ENCODE measurements around the gene PLPPR3. TPM values are rescaled to one million over a fixed set of nuclear protein-coding genes. Genes with fewer than 3 reads are reported as not detected.

PLPPR3 gene
- total and polyA plus RNA-seq, 9 of the 15 experiments (the other 6 are each of a cell fraction or from before 2014, with no cell fraction given): 0.01 to 48.2 (median 8.6) TPM

GRCh38 chr19:771332-771785, 50.4 kb downstream of the PLPPR3 start (continued):
- no peak for TF ChIP-seq HOMEZ (CRISPR knock-in tag; IDR thresholded peaks at IDR 0.05)
- peak; percentile 58; the same call in 1 of the 2 replicates for TF ChIP-seq ZBTB33 (CRISPR knock-in tag; IDR thresholded peaks at IDR 0.05)
- no peak for TF ChIP-seq PKNOX1 (IDR thresholded peaks at IDR 0.05)
- no peak for TF ChIP-seq MAFG (tag; conservative IDR thresholded peaks at IDR 0.05)
- peak; percentile 40; the same call in 1 of the 2 replicates for TF ChIP-seq NBN (IDR thresholded peaks at IDR 0.05; ENCODE audit: low read depth)
- no peak for TF ChIP-seq ZNF609 (CRISPR knock-in tag; IDR thresholded peaks at IDR 0.05; ENCODE audit: borderline replicate concordance)
- no peak for TF ChIP-seq THRA (IDR thresholded peaks at IDR 0.05)
- peak; percentile 34; the same call in 1 of the 2 replicates for TF ChIP-seq TFAP4 (CRISPR knock-in tag; IDR thresholded peaks at IDR 0.05; ENCODE audit: borderline replicate concordance)
- peak; percentile 95 for TF ChIP-seq RBM25 (IDR thresholded peaks at IDR 0.05; ENCODE audit: low read depth, low read length, severe bottlenecking)

Measured in K562 (cell line).